ENCODE results near the gene TANK.

GRCh38 chr2:161124201-161124600, 36.0 kb upstream of the TANK start:
- TF ChIP-seq CEBPB (IDR thresholded peaks at IDR 0.05; ENCODE audit: low read depth) (no peak), CTCF (IDR thresholded peaks at IDR 0.05 in 2 of 3, conservative IDR thresholded peaks at IDR 0.05 in 1 of 3; ENCODE audit: borderline replicate concordance in 1 of 3, insufficient read depth in 1 of 3, low read depth in 2 of 3, low read length in 2 of 3) (no peak), EZH2phosphoT487 (IDR thresholded peaks at IDR 0.05; ENCODE audit: borderline replicate concordance) (no peak), ZNF274 (IDR thresholded peaks at IDR 0.05; ENCODE audit: low read depth, low read length) (no peak), POLR2AphosphoS5 (IDR thresholded peaks at IDR 0.05; ENCODE audit: low read depth, low read length) (no peak), JUND (IDR thresholded peaks at IDR 0.05) (no peak), POLR2A (IDR thresholded peaks at IDR 0.05; ENCODE audit: borderline replicate concordance, extremely low read depth, insufficient read depth, insufficient read length) (no peak), ZBTB33 (IDR thresholded peaks at IDR 0.05; ENCODE audit: extremely low read depth, insufficient replicate concordance, low read length) (no peak), EZH2 (IDR thresholded peaks at IDR 0.05) (no peak), RAD21 (IDR thresholded peaks at IDR 0.05; ENCODE audit: low read depth) (no peak; the same call in 1 of the 2 replicates), SIN3A (IDR thresholded peaks at IDR 0.05; ENCODE audit: low read depth) (no peak), MAX (IDR thresholded peaks at IDR 0.05) (no peak), TCF7L2 (IDR thresholded peaks at IDR 0.05; ENCODE audit: borderline replicate concordance, extremely low read depth, insufficient read depth, insufficient read length) (no peak)
- TF ChIP-seq, protein P1, sequence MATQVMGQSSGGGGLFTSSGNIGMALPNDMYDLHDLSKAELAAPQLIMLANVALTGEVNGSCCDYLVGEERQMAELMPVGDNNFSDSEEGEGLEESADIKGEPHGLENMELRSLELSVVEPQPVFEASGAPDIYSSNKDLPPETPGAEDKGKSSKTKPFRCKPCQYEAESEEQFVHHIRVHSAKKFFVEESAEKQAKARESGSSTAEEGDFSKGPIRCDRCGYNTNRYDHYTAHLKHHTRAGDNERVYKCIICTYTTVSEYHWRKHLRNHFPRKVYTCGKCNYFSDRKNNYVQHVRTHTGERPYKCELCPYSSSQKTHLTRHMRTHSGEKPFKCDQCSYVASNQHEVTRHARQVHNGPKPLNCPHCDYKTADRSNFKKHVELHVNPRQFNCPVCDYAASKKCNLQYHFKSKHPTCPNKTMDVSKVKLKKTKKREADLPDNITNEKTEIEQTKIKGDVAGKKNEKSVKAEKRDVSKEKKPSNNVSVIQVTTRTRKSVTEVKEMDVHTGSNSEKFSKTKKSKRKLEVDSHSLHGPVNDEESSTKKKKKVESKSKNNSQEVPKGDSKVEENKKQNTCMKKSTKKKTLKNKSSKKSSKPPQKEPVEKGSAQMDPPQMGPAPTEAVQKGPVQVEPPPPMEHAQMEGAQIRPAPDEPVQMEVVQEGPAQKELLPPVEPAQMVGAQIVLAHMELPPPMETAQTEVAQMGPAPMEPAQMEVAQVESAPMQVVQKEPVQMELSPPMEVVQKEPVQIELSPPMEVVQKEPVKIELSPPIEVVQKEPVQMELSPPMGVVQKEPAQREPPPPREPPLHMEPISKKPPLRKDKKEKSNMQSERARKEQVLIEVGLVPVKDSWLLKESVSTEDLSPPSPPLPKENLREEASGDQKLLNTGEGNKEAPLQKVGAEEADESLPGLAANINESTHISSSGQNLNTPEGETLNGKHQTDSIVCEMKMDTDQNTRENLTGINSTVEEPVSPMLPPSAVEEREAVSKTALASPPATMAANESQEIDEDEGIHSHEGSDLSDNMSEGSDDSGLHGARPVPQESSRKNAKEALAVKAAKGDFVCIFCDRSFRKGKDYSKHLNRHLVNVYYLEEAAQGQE (IDR thresholded peaks at IDR 0.05; ENCODE audit: low read depth), result no peak

All from HCT116 (cell line).